ENCODE measurements around the gene GPR137C.

Gene GPR137C

DNA sequence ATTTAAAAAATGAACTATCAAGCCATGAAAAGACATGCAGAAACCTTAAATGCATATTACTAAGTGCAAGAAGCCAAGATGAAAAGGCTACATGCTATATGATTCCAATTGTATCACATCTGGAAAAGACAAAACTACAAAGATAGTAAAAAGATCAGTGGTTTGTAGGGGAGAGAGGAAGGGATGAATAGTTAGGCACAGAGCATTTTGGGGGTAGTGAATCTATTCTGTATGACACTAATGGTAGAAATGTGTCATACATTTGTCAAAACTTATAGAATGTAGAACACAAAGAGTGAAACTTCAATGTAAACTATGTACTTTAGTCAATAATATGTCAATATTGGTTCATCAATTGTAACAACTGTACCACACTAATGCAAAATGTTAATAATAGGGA lies 21.2 kb upstream of the GPR137C start:
- TF ChIP-seq, protein P1, sequence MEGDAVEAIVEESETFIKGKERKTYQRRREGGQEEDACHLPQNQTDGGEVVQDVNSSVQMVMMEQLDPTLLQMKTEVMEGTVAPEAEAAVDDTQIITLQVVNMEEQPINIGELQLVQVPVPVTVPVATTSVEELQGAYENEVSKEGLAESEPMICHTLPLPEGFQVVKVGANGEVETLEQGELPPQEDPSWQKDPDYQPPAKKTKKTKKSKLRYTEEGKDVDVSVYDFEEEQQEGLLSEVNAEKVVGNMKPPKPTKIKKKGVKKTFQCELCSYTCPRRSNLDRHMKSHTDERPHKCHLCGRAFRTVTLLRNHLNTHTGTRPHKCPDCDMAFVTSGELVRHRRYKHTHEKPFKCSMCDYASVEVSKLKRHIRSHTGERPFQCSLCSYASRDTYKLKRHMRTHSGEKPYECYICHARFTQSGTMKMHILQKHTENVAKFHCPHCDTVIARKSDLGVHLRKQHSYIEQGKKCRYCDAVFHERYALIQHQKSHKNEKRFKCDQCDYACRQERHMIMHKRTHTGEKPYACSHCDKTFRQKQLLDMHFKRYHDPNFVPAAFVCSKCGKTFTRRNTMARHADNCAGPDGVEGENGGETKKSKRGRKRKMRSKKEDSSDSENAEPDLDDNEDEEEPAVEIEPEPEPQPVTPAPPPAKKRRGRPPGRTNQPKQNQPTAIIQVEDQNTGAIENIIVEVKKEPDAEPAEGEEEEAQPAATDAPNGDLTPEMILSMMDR (IDR thresholded peaks at IDR 0.05; ENCODE audit: insufficient read depth, low read depth, low read length, missing control alignments): no peak
- H3K4me3 ChIP-seq (ENCODE audit: low read depth, low read length): no peak overlapping the region
- DNase-seq (ENCODE audit: low read depth): no peak

- no peak for DNase-seq (ENCODE audit: low read depth)
These were observed 16.4 kb upstream of the GPR137C start for GRCh38 chr14:52536269-52536668.

GRCh38 chr14:52538623-52539022 lies 14.0 kb upstream of the GPR137C start:
- no peak for DNase-seq (ENCODE audit: low read depth)
- TF ChIP-seq, protein P1 (IDR thresholded peaks at IDR 0.05; ENCODE audit: insufficient read depth, low read depth, low read length, missing control alignments): no peak

More at GRCh38 chr14:52536269-52536668, 16.4 kb upstream of the GPR137C start:
- TF ChIP-seq, protein P1 (IDR thresholded peaks at IDR 0.05; ENCODE audit: insufficient read depth, low read depth, low read length, missing control alignments): no peak
- no peak overlapping the region for H3K4me3 ChIP-seq (ENCODE audit: low read depth, low read length)

DNA sequence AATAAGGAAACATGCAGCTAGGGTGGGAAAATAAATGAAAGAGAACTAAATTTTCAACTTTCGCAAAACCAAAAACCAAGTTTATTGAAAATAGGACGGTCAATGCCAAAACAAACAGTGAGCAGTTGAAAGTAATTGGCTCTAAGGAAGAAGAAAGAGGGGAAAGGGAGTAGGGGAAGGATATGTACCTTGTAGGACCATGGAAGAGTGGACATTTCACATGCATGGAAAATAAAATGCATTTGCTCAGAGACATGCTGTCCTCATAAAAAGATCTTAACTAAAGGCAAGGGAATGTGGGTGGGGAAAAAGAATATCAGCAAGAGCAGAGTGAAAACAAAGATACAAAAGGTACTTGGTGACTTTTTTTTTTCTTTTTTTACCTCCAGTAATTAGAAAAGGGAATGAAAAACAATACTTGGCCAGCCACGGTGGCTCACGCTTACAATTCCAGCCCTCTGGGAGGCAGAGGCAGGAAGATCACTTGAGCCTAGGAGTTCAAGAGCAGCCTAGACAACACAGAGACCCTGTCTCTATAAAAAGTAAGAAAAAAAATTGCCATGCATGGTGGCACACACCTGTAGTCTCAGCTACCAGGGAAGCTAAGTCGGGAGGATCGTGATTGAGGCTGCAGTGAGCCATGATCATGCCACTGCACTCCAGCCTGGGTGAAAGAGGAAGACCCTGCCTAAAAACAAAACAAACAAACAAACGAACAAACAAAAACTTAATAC lies 6.9 kb upstream of the GPR137C start:
- TF ChIP-seq, protein P1 (IDR thresholded peaks at IDR 0.05; ENCODE audit: insufficient read depth, low read depth, low read length, missing control alignments): no peak
- DNase-seq (ENCODE audit: low read depth): no peak
- H3K4me3 ChIP-seq (ENCODE audit: low read depth, low read length): no peak overlapping the region

More at GRCh38 chr14:52538623-52539022, 14.0 kb upstream of the GPR137C start:
- H3K4me3 ChIP-seq (ENCODE audit: low read depth, low read length): no peak overlapping the region

GRCh38 chr14:52546318-52546670 lies 6.3 kb upstream of the GPR137C start:
- DNase-seq (ENCODE audit: low read depth): no peak
- H3K4me3 ChIP-seq (ENCODE audit: low read depth, low read length): no peak overlapping the region

DNA sequence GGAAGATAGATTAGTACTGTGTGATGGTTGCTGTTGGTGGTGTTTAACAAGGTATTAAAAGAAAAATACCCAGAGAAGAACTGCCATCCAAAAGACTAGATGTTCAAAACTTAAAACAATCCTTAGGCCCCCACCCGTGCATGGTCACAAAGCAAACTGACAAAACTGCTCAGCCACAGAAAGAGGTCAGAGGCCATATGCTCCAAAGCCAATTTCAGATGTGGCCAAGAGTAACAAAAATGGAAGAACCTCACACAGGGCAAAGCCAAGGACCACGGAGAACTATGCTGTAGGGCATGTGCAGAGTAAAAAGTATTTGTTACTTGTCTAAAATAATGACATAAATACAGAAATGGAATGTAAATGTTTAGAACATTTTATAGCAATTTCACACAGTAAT lies 5.6 kb upstream of the GPR137C start:
- TF ChIP-seq, protein P1 (IDR thresholded peaks at IDR 0.05; ENCODE audit: insufficient read depth, low read depth, low read length, missing control alignments): no peak
- no peak overlapping the region for H3K4me3 ChIP-seq (ENCODE audit: low read depth, low read length)
- no peak for DNase-seq (ENCODE audit: low read depth)

More at GRCh38 chr14:52546318-52546670, 6.3 kb upstream of the GPR137C start:
- TF ChIP-seq, protein P1 (IDR thresholded peaks at IDR 0.05; ENCODE audit: insufficient read depth, low read depth, low read length, missing control alignments): no peak

DNA sequence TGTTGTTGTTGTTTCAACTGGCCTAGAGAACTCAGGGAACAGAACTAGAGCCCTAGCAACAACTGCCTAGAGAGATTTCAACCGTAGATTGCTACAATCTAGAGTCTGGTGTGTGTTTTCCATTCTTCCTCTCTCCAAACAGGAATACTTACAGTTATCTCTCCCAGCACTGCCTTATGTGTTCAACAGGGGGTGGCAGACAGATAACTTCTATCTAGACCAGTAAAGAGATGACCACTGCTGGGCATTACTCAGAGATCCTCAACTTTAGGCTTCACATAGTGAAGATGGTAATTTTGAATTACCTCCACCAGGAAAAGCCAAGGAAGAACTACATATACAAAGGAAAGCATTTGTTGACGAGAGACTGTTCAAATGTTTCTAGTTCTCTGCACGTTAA lies 5.1 kb upstream of the GPR137C start:
- H3K4me3 ChIP-seq (ENCODE audit: low read depth, low read length): no peak overlapping the region
- TF ChIP-seq, protein P1 (IDR thresholded peaks at IDR 0.05; ENCODE audit: insufficient read depth, low read depth, low read length, missing control alignments): no peak
- DNase-seq (ENCODE audit: low read depth): no peak
